H1 (cell line): ENCODE data around the gene CREG2. TPM values are rescaled to one million over a fixed set of nuclear protein-coding genes. Genes with fewer than 3 reads are reported as not detected.

Source experiments
- CTCF ChIA-PET: fragments of 300-600 bp; sonication (Branson Sonifier 250); formaldehyde crosslinking; loops from one replicate; lab custom pipeline; 2021; ENCODE audit not compliant: partially characterized antibody; lab: Charles Lee
- POLR2A ChIA-PET: fragments of 300-600 bp; sonication (Branson Sonifier 250); formaldehyde crosslinking; loops from one replicate; lab custom pipeline; 2021; ENCODE audit warnings: inconsistent platforms; ENCODE audit not compliant: partially characterized antibody; lab: Charles Lee
- DNase-seq, 2 experiments: peaks; one replicate each; pipeline versions ENCODE4 v3.0.0 to v3.0.0-alpha.2; 2010 to 2022; ENCODE audit warnings: low spot score in 2 of 2, low read depth in 1 of 2, mixed read lengths in 1 of 2
- FAIRE-seq: peaks from 2 replicates; lab custom pipeline; 2011; peaks lifted over from hg19 to GRCh38; lab: Jason Lieb, UNC
- H2AFZ ChIP-seq: 2 replicates; pipeline ENCODE4 v1.8.1; 2012; ENCODE audit warnings: low read length, inconsistent platforms
- H2AK5ac ChIP-seq: 2 replicates; pipeline ENCODE4 v1.6.1; 2013; ENCODE audit warnings: low read depth, low read length
- H2BK120ac ChIP-seq: replicated peaks from 2 replicates; pipeline ENCODE3; 2013; ENCODE audit warnings: low read depth, low read length, inconsistent platforms
- H2BK12ac ChIP-seq: 2 replicates; pipeline ENCODE4 v1.6.1; 2013; ENCODE audit warnings: low read depth, low read length
- H2BK15ac ChIP-seq: 2 replicates; pipeline ENCODE4 v1.6.1; 2013; ENCODE audit warnings: low read length
- H2BK20ac ChIP-seq: 2 replicates; pipeline ENCODE4 v1.6.1; 2013; ENCODE audit warnings: low read length
- H2BK5ac ChIP-seq: 2 replicates; pipeline ENCODE4 v1.6.1; 2013; ENCODE audit warnings: low read depth, low read length
- H3K14ac ChIP-seq: 2 replicates; pipeline ENCODE4 v1.6.1; 2013; ENCODE audit warnings: inconsistent platforms; ENCODE audit not compliant: insufficient read length
- H3K18ac ChIP-seq: 2 replicates; pipeline ENCODE4 v1.6.1; 2013; ENCODE audit warnings: low read length; ENCODE audit errors: extremely low read depth
- H3K23ac ChIP-seq: 2 replicates; pipeline ENCODE4 v1.6.1; 2013; ENCODE audit warnings: inconsistent platforms; ENCODE audit not compliant: insufficient read length
- H3K23me2 ChIP-seq: 2 replicates; pipeline ENCODE4 v1.6.1; 2013; ENCODE audit warnings: low read depth, low read length
- H3K27ac ChIP-seq: 2 replicates; pipeline ENCODE4 v1.6.1; 2011; ENCODE audit warnings: low read depth, low read length, inconsistent platforms
- H3K27me3 ChIP-seq, 4 experiments: replicated peaks in 1 of 4; 1 replicate in 1 of 4; 2 replicates in 3 of 4; pipeline versions ENCODE4 v1.6.1 to v1.8.1; 2011 to 2013; ENCODE audit warnings: low read length in 3 of 4, mild to moderate bottlenecking in 3 of 4, inconsistent platforms in 2 of 4, mixed read lengths in 2 of 4, moderate library complexity in 1 of 4; ENCODE audit not compliant: control insufficient read depth in 3 of 4, insufficient read depth in 3 of 4; ENCODE audit errors: extremely low read depth in 1 of 4
- H3K36me3 ChIP-seq, 4 experiments: 2 replicates each; pipeline versions ENCODE4 v1.6.1 to v1.8.1; 2011 to 2013; ENCODE audit warnings: mild to moderate bottlenecking in 4 of 4, low read length in 3 of 4, moderate library complexity in 2 of 4, control low read depth in 1 of 4, inconsistent platforms in 1 of 4; ENCODE audit not compliant: insufficient read depth in 4 of 4, control insufficient read depth in 2 of 4
- H3K4ac ChIP-seq: replicated peaks from 2 replicates; pipeline ENCODE3; 2013; ENCODE audit warnings: low read length, low read depth, mixed read lengths, inconsistent platforms; ENCODE audit not compliant: insufficient read length
- H3K4me1 ChIP-seq, 4 experiments: replicated peaks in 1 of 4; 1 replicate in 1 of 4; 2 replicates in 3 of 4; pipeline versions ENCODE4 v1.6.1 to v1.8.1; 2011 to 2013; ENCODE audit warnings: low read length in 3 of 4, inconsistent platforms in 2 of 4, mixed read lengths in 1 of 4; ENCODE audit not compliant: insufficient read depth in 4 of 4, control insufficient read depth in 3 of 4
- H3K4me2 ChIP-seq, 2 experiments: 2 replicates each; pipeline versions ENCODE4 v1.6.1 to v1.8.1; 2011 to 2013; ENCODE audit warnings: low read depth in 2 of 2, low read length in 2 of 2, control low read depth in 1 of 2, inconsistent platforms in 1 of 2, mild to moderate bottlenecking in 1 of 2; ENCODE audit not compliant: insufficient read depth in 1 of 2
- H3K4me3 ChIP-seq, 4 experiments: fragments of 200-600, 300-600 bp in 1 of 4; sonication (generic), shearing (Covaris generic), sonication (Bioruptor Twin) in 1 of 4; 2 replicates each; pipeline versions ENCODE4 v1.5.1 to v1.8.1; 2011 to 2016; ENCODE audit warnings: low read length in 4 of 4, low read depth in 3 of 4, control low read depth in 2 of 4, inconsistent platforms in 2 of 4, mild to moderate bottlenecking in 2 of 4, mixed read lengths in 1 of 4, moderate library complexity in 1 of 4; ENCODE audit not compliant: insufficient read depth in 2 of 4; ENCODE audit errors: extremely low read depth in 1 of 4
- H3K56ac ChIP-seq: replicated peaks from 2 replicates; pipeline ENCODE3; 2013; ENCODE audit warnings: low read depth, mild to moderate bottlenecking, mixed read lengths, low read length, inconsistent platforms; ENCODE audit not compliant: insufficient read length
- H3K79me1 ChIP-seq: 2 replicates; pipeline ENCODE4 v1.6.1; 2013; ENCODE audit warnings: low read depth, low read length, control low read depth
- H3K79me2 ChIP-seq, 2 experiments: 2 replicates each; pipeline versions ENCODE4 v1.6.1 to v1.8.1; 2012 to 2013; ENCODE audit warnings: low read length in 2 of 2, mild to moderate bottlenecking in 2 of 2, inconsistent platforms in 1 of 2; ENCODE audit not compliant: insufficient read depth in 2 of 2, control insufficient read depth in 1 of 2
- H3K9ac ChIP-seq, 4 experiments: replicated peaks in 1 of 4; 1 replicate in 1 of 4; 2 replicates in 3 of 4; pipeline versions ENCODE4 v1.6.1 to v1.8.1; 2011 to 2013; ENCODE audit warnings: low read depth in 3 of 4, low read length in 3 of 4, control low read depth in 2 of 4, mild to moderate bottlenecking in 2 of 4, moderate library complexity in 2 of 4, inconsistent platforms in 1 of 4; ENCODE audit errors: extremely low read depth in 1 of 4
- H3K9me3 ChIP-seq, 2 experiments: 2 replicates each; pipeline versions ENCODE4 v1.6.1 to v1.8.1; 2012 to 2013; ENCODE audit warnings: mild to moderate bottlenecking in 2 of 2, moderate library complexity in 2 of 2, control low read depth in 1 of 2, inconsistent platforms in 1 of 2, low read depth in 1 of 2, low read length in 1 of 2, mixed read lengths in 1 of 2; ENCODE audit not compliant: insufficient read depth in 2 of 2
- H4K20me1 ChIP-seq, 2 experiments: replicated peaks in 1 of 2; 2 replicates each; pipeline versions ENCODE3 to v1.8.1; 2011 to 2013; ENCODE audit warnings: inconsistent platforms in 2 of 2, low read length in 2 of 2, mild to moderate bottlenecking in 1 of 2; ENCODE audit not compliant: insufficient read depth in 2 of 2, control insufficient read depth in 1 of 2
- H4K5ac ChIP-seq: 2 replicates; pipeline ENCODE4 v1.6.1; 2013; ENCODE audit warnings: low read length, low read depth, mixed read lengths, inconsistent platforms; ENCODE audit not compliant: insufficient read length
- H4K8ac ChIP-seq: 2 replicates; pipeline ENCODE4 v1.8.0; 2013; ENCODE audit warnings: mild to moderate bottlenecking, moderate library complexity, low read length, inconsistent platforms; ENCODE audit not compliant: insufficient read depth; ENCODE audit errors: extremely low read depth
- H4K91ac ChIP-seq: replicated peaks from 2 replicates; pipeline ENCODE3; 2013; ENCODE audit warnings: low read length, mixed read lengths, inconsistent platforms; ENCODE audit not compliant: insufficient read length
- SP4 ChIP-seq: IDR thresholded peaks from 2 replicates; pipeline ENCODE4 v1.6.1; 2012; ENCODE audit warnings: low read length, inconsistent platforms
- WGBS, 2 experiments: shearing (Covaris generic) in 1 of 2; methylation state at CpG; one replicate each; pipeline versions ENCODE4 v1.1.6 to v1.1.7; 2013 to 2015; ENCODE audit warnings: low lambda C conversion rate in 2 of 2, mixed read lengths in 2 of 2, inconsistent platforms in 1 of 2, low coverage in 1 of 2, missing lambda C conversion rate in 1 of 2; ENCODE audit not compliant: insufficient replicate concordance in 2 of 2, insufficient coverage in 1 of 2, insufficient read length in 1 of 2; ENCODE audit errors: extremely low coverage in 1 of 2, missing lambda C conversion rate in 1 of 2; 5-methylcytosine and 5-hydroxymethylcytosine counted together
- polyA plus RNA-seq, 7 experiments: library from polyadenylated mRNA; depleted of rRNA in 3 of 7; stranded (reverse) in 5 of 7; unstranded in 2 of 7; fragments of >200 nt in 5 of 7; fragments of 200-250 nt in 2 of 7; gene quantifications; 1 replicate in 5 of 7; 2 replicates in 1 of 7; 4 replicates in 1 of 7; pipeline versions ENCODE4 v1.2.1 to v1.2.3, GENCODE V29; 2011 to 2013; ENCODE audit warnings: missing spikeins in 2 of 7, mixed read lengths in 2 of 7
- total RNA-seq: library from RNA; stranded (reverse); fragmentation: NEBNext Ultra II Directional; extraction: Animal tissue kit (Norgen Biotek cat#: 25700); gene quantifications from 2 replicates; pipeline ENCODE4 v1.2.1, GENCODE V29; 2021

The CREG2 gene
- total and polyA plus RNA-seq, 2 of the 8 experiments (the other 6 are each of a cell fraction or from before 2014, with no cell fraction given) = 2.0 to 2.2 TPM

- H2BK20ac ChIP-seq = no peak overlapping the region
- no peak overlapping the region for H2BK120ac ChIP-seq
- no peak overlapping the region for H4K8ac ChIP-seq
- DNase-seq = no peak
- no peak overlapping the region for H2AFZ ChIP-seq
- no peak overlapping the region for H3K4ac ChIP-seq
- H4K5ac ChIP-seq = no peak overlapping the region
- CTCF ChIA-PET = interaction anchor here (1.1 to 3.2 kb wide), 5 partner anchors 9 to 44 kb away, joined by 3 to 18 read pairs (median 4); no protein-coding TSS in a partner anchor
- H3K56ac ChIP-seq = no peak overlapping the region
- H2BK5ac ChIP-seq = no peak overlapping the region
- WGBS, 2 experiments = 91% methylated on average over 2 of the region's 2 CpGs; no CpG with 5 or more reads in 1 of the 2 experiments
- no peaks in the 10 kb centered on the region for H3K9me3 ChIP-seq
- TF ChIP-seq SP4 = no peak
- TF ChIP-seq, all 59 proteins: peak for 0
- H3K23me2 ChIP-seq = no peaks in the 10 kb centered on the region
- H3K27ac ChIP-seq = no peak overlapping the region
- H3K79me2 ChIP-seq = no peaks in the 10 kb centered on the region
- H2BK12ac ChIP-seq = no peak overlapping the region
- no peak overlapping the region for H2BK15ac ChIP-seq
- no peak overlapping the region for H3K18ac ChIP-seq
- FAIRE-seq = no peak
- H3K23ac ChIP-seq = no peak overlapping the region
- no peak overlapping the region for H4K91ac ChIP-seq
- H2AK5ac ChIP-seq = no peak overlapping the region
- no peaks in the 10 kb centered on the region for H3K79me1 ChIP-seq
- no peak overlapping the region for H3K14ac ChIP-seq
- H3K4me1 ChIP-seq = peaks cover 0 to 6% (median 0%) of the 10 kb centered on the region in 4 experiments; a peak in 3 of 7 replicates
- no peak overlapping the region for H3K9ac ChIP-seq
- no peak overlapping the region for H3K4me3 ChIP-seq
- no peak overlapping the region for H3K4me2 ChIP-seq
- POLR2A ChIA-PET = no interaction called here
- peaks cover 0 to 4% (median 0%) of the 10 kb centered on the region in 4 experiments; a peak in 1 of 7 replicates for H3K27me3 ChIP-seq
- no peaks in the 10 kb centered on the region for H4K20me1 ChIP-seq
- no peaks in the 10 kb centered on the region for H3K36me3 ChIP-seq
These were observed 8.2 kb downstream of the CREG2 start for GRCh38 chr2:101379091-101379490.
